Caco-2 (cell line): Measurements from ENCODE around the gene INS. TPM values are rescaled to one million over a fixed set of nuclear protein-coding genes. Genes with fewer than 3 reads are reported as not detected.
"Not testable (repeated sequence)": the region's sequence is repeated elsewhere in the genome, so short reads cannot be mapped to it uniquely, and the experiment has no call there.

Source experiments
- BruUV-seq: library from RNA; stranded (reverse); fragments of 400-500 nt; replicated peaks from 2 replicates; lab custom pipeline; 2021; lab: Mats Ljungman, UMichigan
- CTCF ChIA-PET: fragments of 300-600 bp; sonication (Branson Sonifier 250); formaldehyde crosslinking; loops from one replicate; lab custom pipeline; 2022; ENCODE audit warnings: antibody characterized with exemption; lab: Charles Lee
- POLR2A ChIA-PET: fragments of 300-600 bp; sonication (Branson Sonifier 250); formaldehyde crosslinking; loops from one replicate; lab custom pipeline; 2022; ENCODE audit warnings: antibody characterized with exemption; lab: Charles Lee
- DNase-seq, 2 experiments: peaks; one replicate each; pipeline versions ENCODE4 v3.0.0 to v3.0.0-alpha.2; 2020 to 2022
- H3K27me3 ChIP-seq: replicated peaks from 2 replicates; pipeline ENCODE4 v1.6.0; 2011; ENCODE audit warnings: low read length; ENCODE audit not compliant: control insufficient read depth, insufficient read depth
- H3K36me3 ChIP-seq: 2 replicates; pipeline ENCODE4 v1.5.1; 2011; ENCODE audit warnings: low read length; ENCODE audit not compliant: control insufficient read depth, insufficient read depth
- H3K4me1 ChIP-seq: fragments of 250-450 bp; sonication (Bioruptor Pico); 2 replicates; pipeline ENCODE4 v1.5.1; 2020; ENCODE audit warnings: mild to moderate bottlenecking
- H3K4me3 ChIP-seq: 2 replicates; pipeline ENCODE4 v1.5.1; 2011; ENCODE audit warnings: low read depth, mild to moderate bottlenecking, control low read depth, low read length
- H3K9me3 ChIP-seq: fragments of 250-450 bp; sonication (Bioruptor Pico); 2 replicates; pipeline ENCODE4 v1.5.1; 2020; ENCODE audit warnings: mild to moderate bottlenecking, moderate library complexity
- H3K27ac Mint-ChIP-seq: one replicate; pipeline ENCODE4 v1.8.0; 2022; ENCODE audit warnings: mixed read lengths; ENCODE audit not compliant: unreplicated experiment
- H3K27me3 Mint-ChIP-seq: one replicate; pipeline ENCODE4 v1.8.0; 2022; ENCODE audit warnings: mixed read lengths; ENCODE audit not compliant: insufficient read depth, unreplicated experiment
- H3K36me3 Mint-ChIP-seq: one replicate; pipeline ENCODE4 v1.8.0; 2022; ENCODE audit warnings: mild to moderate bottlenecking, mixed read lengths; ENCODE audit not compliant: insufficient read depth, unreplicated experiment
- H3K4me1 Mint-ChIP-seq: one replicate; pipeline ENCODE4 v1.8.0; 2022; ENCODE audit warnings: low read depth, mixed read lengths; ENCODE audit not compliant: unreplicated experiment
- H3K4me3 Mint-ChIP-seq: one replicate; pipeline ENCODE4 v1.8.0; 2022; ENCODE audit warnings: mild to moderate bottlenecking, moderate library complexity, mixed read lengths; ENCODE audit not compliant: unreplicated experiment
- H3K9me3 Mint-ChIP-seq: one replicate; pipeline ENCODE4 v1.8.0; 2022; ENCODE audit warnings: mixed read lengths; ENCODE audit not compliant: unreplicated experiment
- CTCF ChIP-seq, 2 experiments: fragments of 200-600 bp in 1 of 2; IDR thresholded peaks; 1 replicate in 1 of 2; 2 replicates in 1 of 2; pipeline versions ENCODE4 v1.5.1 to v1.8.0; 2011 to 2022; ENCODE audit warnings: antibody characterized with exemption in 1 of 2, control low read depth in 1 of 2, inconsistent platforms in 1 of 2, low read depth in 1 of 2, low read length in 1 of 2, mild to moderate bottlenecking in 1 of 2, moderate library complexity in 1 of 2; ENCODE audit not compliant: insufficient read depth in 1 of 2, severe bottlenecking in 1 of 2, unreplicated experiment in 1 of 2
- intact Hi-C: fragments of 100-400 bp; cut with micrococcal nuclease; formaldehyde crosslinking; loops from one replicate; pipeline ENCODE4 v1.10.0; 2022; ENCODE audit not compliant: unreplicated experiment
- total RNA-seq: library from RNA; stranded (reverse); gene quantifications from 2 replicates; pipeline ENCODE4 v1.2.3, GENCODE V29; 2022

The INS gene
- total RNA-seq, 1 experiment from 2014 or later: not detected

GRCh38 chr11:2128130-2128510 lies 32.9 kb downstream of the INS start:
- ChIA-PET CTCF (interaction anchor here (0.6 to 1.2 kb wide), 2 partner anchors 23 to 76 kb away, joined by 3 to 7 read pairs; no protein-coding TSS in a partner anchor), POLR2A (interaction anchor here (1.5 kb wide), 1 partner anchor 74 kb away, joined by 6 read pairs; no protein-coding TSS in a partner anchor)
- Histone ChIP-seq H3K4me3 (no peak overlapping the region), H3K9me3 (no peaks in the 10 kb centered on the region), H3K27me3 (no peaks in the 10 kb centered on the region), H3K36me3 (peaks cover 5% of the 10 kb centered on the region; the same call in 1 of the 2 replicates), H3K4me1 (no peaks in the 10 kb centered on the region)
- peak in 1 of 2 experiments; percentile 75 for DNase-seq
- H3K27ac Mint-ChIP-seq: no peak overlapping the region
- TF ChIP-seq CTCF (IDR thresholded peaks at IDR 0.05; ENCODE audit: insufficient read depth in 1 of 2, low read depth in 1 of 2, low read length in 1 of 2, severe bottlenecking in 1 of 2, unreplicated experiment in 1 of 2): no peak
- peaks cover 61% of the 10 kb centered on the region for H3K36me3 Mint-ChIP-seq
- peaks cover 21% of the 10 kb centered on the region for H3K9me3 Mint-ChIP-seq
- BruUV-seq: no TSS peak
- intact Hi-C loops: loop anchor here (1.0 to 2.0 kb wide), 2 partner anchors 69 to 77 kb away; no protein-coding TSS in a partner anchor
- no peak overlapping the region for H3K4me3 Mint-ChIP-seq
- H3K4me1 Mint-ChIP-seq: peaks cover 13% of the 10 kb centered on the region
- no peaks in the 10 kb centered on the region for H3K27me3 Mint-ChIP-seq

- Mint-ChIP-seq H3K9me3 (peaks cover 21% of the 10 kb centered on the region), H3K36me3 (peaks cover 56% of the 10 kb centered on the region), H3K4me3 (no peak overlapping the region), H3K27me3 (no peaks in the 10 kb centered on the region), H3K4me1 (peaks cover 13% of the 10 kb centered on the region), H3K27ac (no peak overlapping the region)
- intact Hi-C loops: loop anchor here (1.0 to 2.0 kb wide), 2 partner anchors 70 to 77 kb away; no protein-coding TSS in a partner anchor
- DNase-seq: no peak
- Histone ChIP-seq H3K4me3 (no peak overlapping the region), H3K4me1 (peaks cover 1% of the 10 kb centered on the region), H3K27me3 (no peaks in the 10 kb centered on the region), H3K9me3 (no peaks in the 10 kb centered on the region), H3K36me3 (peaks cover 5% of the 10 kb centered on the region; the same call in 1 of the 2 replicates)
- CTCF ChIA-PET: no interaction called here
- no peak for TF ChIP-seq CTCF (IDR thresholded peaks at IDR 0.05; ENCODE audit: insufficient read depth in 1 of 2, low read depth in 1 of 2, low read length in 1 of 2, severe bottlenecking in 1 of 2, unreplicated experiment in 1 of 2)
- BruUV-seq: no TSS peak
- POLR2A ChIA-PET: no interaction called here
Observed at GRCh38 chr11:2127482-2128129, 33.4 kb downstream of the INS start.

- Mint-ChIP-seq H3K36me3 (peaks cover 46% of the 10 kb centered on the region), H3K4me3 (no peak overlapping the region), H3K4me1 (peaks cover 6% of the 10 kb centered on the region), H3K27me3 (no peaks in the 10 kb centered on the region), H3K9me3 (peaks cover 21% of the 10 kb centered on the region), H3K27ac (no peak overlapping the region)
- intact Hi-C loops: no loop called here
- no peaks in the 10 kb centered on the region for H3K9me3 ChIP-seq
- CTCF ChIA-PET: no interaction called here
- no TSS peak for BruUV-seq
- no peak for TF ChIP-seq CTCF (IDR thresholded peaks at IDR 0.05; ENCODE audit: insufficient read depth in 1 of 2, low read depth in 1 of 2, low read length in 1 of 2, severe bottlenecking in 1 of 2, unreplicated experiment in 1 of 2)
- peaks cover 2% of the 10 kb centered on the region; the same call in 1 of the 2 replicates for H3K36me3 ChIP-seq
- H3K27me3 ChIP-seq: no peaks in the 10 kb centered on the region
- POLR2A ChIA-PET: no interaction called here
- peaks cover 11% of the 10 kb centered on the region for H3K4me1 ChIP-seq
- no peak for DNase-seq
- no peak overlapping the region for H3K4me3 ChIP-seq
Observed at GRCh38 chr11:2126520-2127085, 34.4 kb downstream of the INS start.

- H3K27me3 ChIP-seq, H3K36me3 ChIP-seq, H3K9me3 ChIP-seq, intact Hi-C loops, H3K27ac Mint-ChIP-seq, H3K4me3 ChIP-seq, H3K27me3 Mint-ChIP-seq, H3K4me3 Mint-ChIP-seq, BruUV-seq, POLR2A ChIA-PET, H3K4me1 Mint-ChIP-seq, DNase-seq: not testable (repeated sequence)
- H3K9me3 Mint-ChIP-seq: peaks cover 21% of the 10 kb centered on the region
- CTCF ChIA-PET: interaction anchor here (0.6 kb wide), 1 partner anchor 174 kb away, joined by 3 read pairs; no protein-coding TSS in a partner anchor
- peaks cover 29% of the 10 kb centered on the region for H3K36me3 Mint-ChIP-seq
- H3K4me1 ChIP-seq: peaks cover 27% of the 10 kb centered on the region
Observed at GRCh38 chr11:2124736-2125484, 36.1 kb downstream of the INS start.
